Right lobe of liver (tissue), 6 donors: Measurements from ENCODE around the gene GULP1. TPM values are rescaled to one million over a fixed set of nuclear protein-coding genes. Genes with fewer than 3 reads are reported as not detected.
"Not testable (repeated sequence)": the region's sequence is repeated elsewhere in the genome, so short reads cannot be mapped to it uniquely, and the experiment has no call there.

ENCODE experiments used
- ATAC-seq, 4 donors: fragments of 200-7000 bp; cut with Tn5 transposase; one replicate each; pipeline ENCODE4 v1.9.1; 2020; ENCODE audit warnings: mild to moderate bottlenecking in 4 of 4, moderate library complexity in 4 of 4
- DNase-seq, 3 donors: peaks; one replicate each; pipeline ENCODE4 v3.0.0-alpha.2; 2020
- H3K27ac ChIP-seq, 3 donors: fragments of 200-600 bp; one replicate each; pipeline ENCODE4 v1.8.0; 2022
- H3K27me3 ChIP-seq, 2 donors: fragments of 200-600 bp; one replicate each; pipeline ENCODE4 v1.8.0; 2022
- H3K36me3 ChIP-seq, 4 donors: fragments of 200-600 bp; sonication (generic) in 1 of 4; one replicate each; pipeline versions ENCODE4 v1.5.1 to v1.8.0; 2017 to 2022; ENCODE audit warnings: control low read depth in 1 of 4
- H3K4me1 ChIP-seq, 4 donors: fragments of 200-600 bp; sonication (generic) in 1 of 4; one replicate each; pipeline versions ENCODE4 v1.5.1 to v1.8.0; 2017 to 2022; ENCODE audit warnings: control low read depth in 1 of 4
- H3K4me3 ChIP-seq, 3 donors: fragments of 200-600 bp; one replicate each; pipeline ENCODE4 v1.8.0; 2022
- H3K9me3 ChIP-seq, 4 donors: fragments of 200-600 bp; sonication (generic) in 1 of 4; one replicate each; pipeline versions ENCODE4 v1.5.1 to v1.8.0; 2017 to 2022; ENCODE audit warnings: control low read depth in 1 of 4
- CTCF ChIP-seq, 4 donors: fragments of 200-600 bp in 3 of 4; fragments of 450-650 bp in 1 of 4; IDR thresholded peaks; one replicate each; pipeline versions ENCODE4 v1.5.1 to v1.8.0; 2016 to 2022; ENCODE audit warnings: antibody characterized with exemption in 4 of 4, mild to moderate bottlenecking in 2 of 4
- POLR2A ChIP-seq: fragments of 450-650 bp; IDR thresholded peaks from one replicate; pipeline ENCODE4 v1.6.1; 2017; ENCODE audit warnings: antibody characterized with exemption, mild to moderate bottlenecking
- WGBS: methylation state at CpG from one replicate; pipeline ENCODE4 v1.1.6; 2018; ENCODE audit warnings: low coverage, low lambda C conversion rate; ENCODE audit not compliant: insufficient coverage; ENCODE audit errors: missing lambda C conversion rate; 5-methylcytosine and 5-hydroxymethylcytosine counted together
- intact Hi-C, 2 donors: fragments of 100-400 bp; cut with DNase I; formaldehyde crosslinking; loops; one replicate each; pipeline versions ENCODE4 v1.11.2 to v1.14.1; 2022
- total RNA-seq, 6 experiments: library from RNA; depleted of rRNA in 2 of 6; stranded (reverse); fragments of >200 nt in 2 of 6; fragmentation: NEBNext Ultra II Directional in 3 of 6; extraction: Animal tissue kit (Norgen Biotek cat#: 25700) in 3 of 6; gene quantifications; one replicate each; pipeline versions ENCODE4 v1.1.0 to v1.2.4, GENCODE V29; 2016 to 2023
- donor health status: DM: no; HTN: yes; CAD: no.
- donor health status: DM: no; HTN: no; CAD: no.
- donor health status: DM: no; HTN: no; CAD: no.
- donor health status: DM: no; HTN: yes; CAD: no.
- donor health status: DM: no; HTN: yes; CAD: no.

Gene GULP1
- total RNA-seq, 6 experiments from 2014 or later: 0.42 to 4.4 (median 0.89) TPM

DNA sequence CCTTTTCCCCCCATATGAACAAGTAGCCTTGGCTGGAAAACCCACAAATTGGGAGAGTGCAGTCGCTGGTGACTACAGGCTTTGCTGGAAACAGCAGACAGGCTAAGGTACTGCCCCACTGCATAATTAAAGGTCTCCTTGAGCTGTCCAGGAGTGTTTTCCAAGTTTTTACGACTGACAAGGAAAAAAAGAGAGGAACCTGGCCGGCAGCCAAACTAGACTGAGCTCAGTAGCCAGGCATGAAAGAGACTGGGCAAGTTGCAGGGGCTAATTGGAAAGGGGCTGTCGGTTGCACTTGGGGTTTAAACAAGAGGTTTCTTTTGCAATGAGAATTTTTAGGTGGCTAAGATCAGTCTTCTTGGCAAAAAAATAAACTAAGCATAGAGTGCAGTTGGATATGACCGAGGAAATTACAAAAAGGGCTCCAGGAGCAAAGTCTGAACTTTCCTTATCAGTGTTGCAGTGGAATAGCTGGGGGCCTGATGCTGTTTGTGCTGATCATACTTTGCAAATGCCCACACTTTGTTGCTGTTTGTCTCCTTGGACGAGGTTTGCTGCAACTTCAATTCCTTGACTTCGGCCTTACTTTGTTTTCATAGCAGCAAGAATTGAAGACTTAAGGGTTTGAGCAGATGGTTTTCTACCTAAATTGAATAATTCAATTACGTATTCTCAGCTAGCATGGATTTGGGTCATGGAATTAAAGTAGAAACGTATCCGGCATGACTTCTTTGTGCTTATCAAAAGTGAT lies 2.1 kb downstream of the GULP1 start:
- Histone ChIP-seq H3K9me3 (no peaks in the 10 kb centered on the region), H3K27me3 (peaks cover 0 to 3% of the 10 kb centered on the region in 2 donors), H3K4me1 (peaks cover 0 to 4% (median 0%) of the 10 kb centered on the region in 4 donors), H3K4me3 (no peak overlapping the region), H3K27ac (no peak overlapping the region), H3K36me3 (no peaks in the 10 kb centered on the region)
- DNase-seq (peak; percentile 38 to 55 (median 52)), ATAC-seq (peak in 1 of 4 donors; percentile 9)
- WGBS: 43% methylated on average over 10 of the region's 10 CpGs
- no peak for TF ChIP-seq POLR2A
- TF ChIP-seq CTCF (IDR thresholded peaks at IDR 0.05): no peak
- intact Hi-C loops: no loop called here

GRCh38 chr2:188294352-188294926 lies 2.8 kb downstream of the GULP1 start:
- WGBS: 67% methylated on average over 1 of the region's 1 CpG
- Histone ChIP-seq H3K4me3 (no peak overlapping the region), H3K36me3 (no peaks in the 10 kb centered on the region), H3K27me3 (peaks cover 0 to 3% of the 10 kb centered on the region in 2 donors), H3K27ac (no peak overlapping the region), H3K9me3 (no peaks in the 10 kb centered on the region), H3K4me1 (peaks cover 0 to 4% (median 0%) of the 10 kb centered on the region in 4 donors)
- TF ChIP-seq POLR2A (no peak), CTCF (IDR thresholded peaks at IDR 0.05) (no peak)
- DNase-seq (no peak), ATAC-seq (no peak)
- intact Hi-C loops: no loop called here

DNA sequence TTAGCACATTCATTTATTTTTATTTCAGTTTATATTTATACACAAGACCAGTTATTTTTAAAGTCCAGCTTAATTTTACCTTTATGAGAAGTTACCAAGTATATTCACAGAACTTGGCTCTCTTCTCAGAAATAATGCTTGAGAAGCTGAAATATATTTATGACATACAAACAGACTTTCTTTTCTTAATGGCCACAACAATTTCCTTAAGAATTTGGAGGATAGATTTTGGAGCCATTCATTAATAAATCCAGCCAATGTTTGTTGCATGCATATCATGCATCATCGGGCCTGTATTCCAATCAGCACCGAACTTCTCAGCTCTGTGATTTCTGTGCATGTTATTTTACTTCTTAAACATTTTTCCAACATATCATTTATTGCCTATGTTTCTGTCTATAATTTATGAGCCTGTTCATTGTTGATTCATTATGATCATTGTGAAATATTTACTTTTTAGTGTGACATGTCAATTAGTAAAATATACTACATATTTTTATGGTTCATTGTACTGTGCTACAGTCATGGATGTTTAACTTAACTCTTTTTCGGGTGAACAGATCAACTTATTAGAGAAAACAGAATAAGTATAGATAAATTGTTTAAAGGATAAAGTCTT lies 3.5 kb downstream of the GULP1 start:
- no peak for DNase-seq
- no peak for TF ChIP-seq POLR2A
- no peak for TF ChIP-seq CTCF (IDR thresholded peaks at IDR 0.05)
- Histone ChIP-seq H3K9me3 (no peaks in the 10 kb centered on the region), H3K36me3 (no peaks in the 10 kb centered on the region), H3K4me1 (peaks cover 0 to 4% (median 0%) of the 10 kb centered on the region in 4 donors), H3K4me3 (no peak overlapping the region), H3K27ac (no peak overlapping the region), H3K27me3 (peaks cover 0 to 3% of the 10 kb centered on the region in 2 donors)
- ATAC-seq: no peak
- intact Hi-C loops: no loop called here
- 83% methylated on average over 3 of the region's 3 CpGs for WGBS

- Histone ChIP-seq H3K27ac (no peak overlapping the region), H3K4me1 (no peaks in the 10 kb centered on the region), H3K36me3 (no peaks in the 10 kb centered on the region), H3K4me3 (no peak overlapping the region), H3K27me3 (peaks cover 0 to under 1% of the 10 kb centered on the region in 2 donors), H3K9me3 (no peaks in the 10 kb centered on the region)
- DNase-seq (no peak), ATAC-seq (no peak)
- TF ChIP-seq POLR2A (no peak), CTCF (IDR thresholded peaks at IDR 0.05) (no peak)
- intact Hi-C loops: no loop called here
Observed at GRCh38 chr2:188297978-188298377, 6.3 kb downstream of the GULP1 start.

- H3K9me3 ChIP-seq, H3K4me3 ChIP-seq, H3K27ac ChIP-seq, intact Hi-C loops, ATAC-seq, H3K4me1 ChIP-seq, H3K27me3 ChIP-seq, H3K36me3 ChIP-seq, DNase-seq: not testable (repeated sequence)
- WGBS: 75% methylated on average over 4 of the region's 4 CpGs
Observed at GRCh38 chr2:188298937-188299371, 7.3 kb downstream of the GULP1 start.
